Stimulated activated memory B cell treated with anti-CD40 and anti-IgM and Interleukin-4, amounts not matched to agents 10 μg/mL and 1 μg/mL and 100 μg/mL, for 72 hours (primary cell): ENCODE data around the gene RHBDF2.
"Not testable (repeated sequence)": the region's sequence is repeated elsewhere in the genome, so short reads cannot be mapped to it uniquely, and the experiment has no call there.

ENCODE experiments used
- ATAC-seq: fragments of 150-1000 bp; cut with Tn5 transposase; 2 replicates; pipeline ENCODE4 v1.10.0; 2021
- H3K27ac Mint-ChIP-seq: one replicate; pipeline ENCODE4 v1.8.0; 2022; ENCODE audit warnings: mild to moderate bottlenecking, mixed read lengths
- H3K27me3 Mint-ChIP-seq: one replicate; pipeline ENCODE4 v1.8.0; 2022; ENCODE audit warnings: mixed read lengths
- H3K36me3 Mint-ChIP-seq: one replicate; pipeline ENCODE4 v1.8.0; 2022; ENCODE audit warnings: mixed read lengths
- H3K4me1 Mint-ChIP-seq: one replicate; pipeline ENCODE4 v1.8.0; 2022; ENCODE audit warnings: mixed read lengths
- H3K4me3 Mint-ChIP-seq: one replicate; pipeline ENCODE4 v1.8.0; 2022; ENCODE audit warnings: mild to moderate bottlenecking, moderate library complexity, mixed read lengths
- H3K9me3 Mint-ChIP-seq: one replicate; pipeline ENCODE4 v1.8.0; 2022; ENCODE audit warnings: mixed read lengths

RHBDF2 gene

DNA sequence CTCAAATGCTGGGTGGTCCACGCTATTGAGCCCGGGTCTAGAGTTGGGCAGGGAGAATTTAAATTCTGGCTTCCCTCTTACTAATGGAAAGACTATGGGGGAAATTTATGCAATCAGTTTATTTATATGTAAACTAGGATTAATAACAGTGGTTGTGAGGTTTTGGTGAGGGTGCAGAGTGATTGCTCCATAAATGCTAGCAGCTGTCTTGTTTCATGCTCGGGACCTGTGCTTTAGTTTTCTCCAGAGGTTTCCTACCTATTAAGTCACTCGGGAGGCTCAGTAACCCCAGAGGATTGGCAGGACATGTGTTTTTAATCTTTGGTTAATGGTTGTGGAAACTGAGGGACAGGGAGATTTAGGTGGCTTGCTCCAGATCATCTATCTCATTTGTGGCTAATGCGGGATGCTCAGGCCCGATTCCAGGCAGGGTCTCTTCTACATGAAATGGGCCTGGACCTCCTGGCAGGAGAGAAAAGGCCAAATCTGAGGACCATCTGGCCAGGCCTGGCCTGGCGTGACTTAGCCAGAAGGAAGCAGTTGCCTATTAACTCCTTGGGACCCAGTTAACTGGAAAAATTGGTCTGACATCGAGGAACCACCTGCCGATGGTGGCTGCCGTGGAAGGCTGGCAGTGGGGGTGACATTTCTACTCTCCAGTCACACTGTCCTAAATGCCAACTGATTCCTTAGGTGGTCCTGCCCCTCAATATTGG is 40.7 kb upstream of the RHBDF2 start:
- Mint-ChIP-seq H3K9me3 (no peaks in the 10 kb centered on the region), H3K36me3 (no peaks in the 10 kb centered on the region), H3K4me1 (peaks cover 23% of the 10 kb centered on the region), H3K4me3 (no peak overlapping the region), H3K27me3 (peaks cover 21% of the 10 kb centered on the region), H3K27ac (no peak overlapping the region)
- ATAC-seq, result no peak

DNA sequence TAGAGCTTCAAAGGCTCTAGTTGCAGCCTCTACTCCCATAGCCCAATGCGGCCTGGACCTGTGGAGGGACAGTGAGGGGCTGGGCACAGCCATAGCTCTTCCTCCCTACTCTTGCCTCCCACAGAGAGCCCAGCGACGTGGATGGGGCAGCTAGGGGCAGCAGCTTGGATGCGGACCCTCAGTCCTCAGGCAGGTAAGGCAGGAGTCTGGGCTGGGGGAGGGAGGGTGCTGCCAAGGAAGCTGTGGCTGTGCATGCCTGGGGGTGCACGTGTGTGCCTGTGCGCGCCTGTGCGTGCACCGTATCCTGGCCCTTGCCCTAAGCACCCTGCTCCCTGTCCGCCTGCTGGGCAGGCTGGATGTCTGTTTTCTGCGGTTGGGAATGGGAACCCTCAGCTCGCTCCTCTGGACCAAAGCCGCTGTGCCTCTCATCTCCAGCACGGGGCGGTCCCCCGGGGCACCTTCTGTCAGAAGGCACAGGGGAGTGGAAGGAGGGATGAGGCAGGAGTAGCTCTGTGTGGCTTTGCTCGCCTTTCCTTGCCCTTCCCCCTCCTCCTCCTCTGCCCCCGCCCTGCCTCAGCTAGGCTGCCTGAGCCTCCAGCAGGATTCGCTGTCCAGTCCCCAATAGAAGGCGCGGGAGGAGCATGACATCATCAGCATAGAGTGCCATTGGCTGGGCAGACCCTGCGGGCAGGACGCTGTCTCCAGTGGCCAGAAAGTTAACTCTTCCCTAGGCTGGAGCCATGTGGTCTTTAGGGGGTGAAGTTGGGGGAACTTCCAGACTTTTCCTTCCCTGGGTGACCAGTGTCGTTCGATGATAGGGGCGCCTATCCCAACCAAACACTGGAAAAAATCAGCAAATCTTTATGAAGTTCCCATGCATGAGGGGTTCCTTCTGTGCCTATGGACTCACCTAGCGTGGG is 39.4 kb upstream of the RHBDF2 start:
- Mint-ChIP-seq H3K4me1 (peaks cover 23% of the 10 kb centered on the region), H3K36me3 (no peaks in the 10 kb centered on the region), H3K27ac (no peak overlapping the region), H3K9me3 (no peaks in the 10 kb centered on the region), H3K4me3 (no peak overlapping the region), H3K27me3 (peaks cover 33% of the 10 kb centered on the region)
- peak; percentile 56 for ATAC-seq

DNA sequence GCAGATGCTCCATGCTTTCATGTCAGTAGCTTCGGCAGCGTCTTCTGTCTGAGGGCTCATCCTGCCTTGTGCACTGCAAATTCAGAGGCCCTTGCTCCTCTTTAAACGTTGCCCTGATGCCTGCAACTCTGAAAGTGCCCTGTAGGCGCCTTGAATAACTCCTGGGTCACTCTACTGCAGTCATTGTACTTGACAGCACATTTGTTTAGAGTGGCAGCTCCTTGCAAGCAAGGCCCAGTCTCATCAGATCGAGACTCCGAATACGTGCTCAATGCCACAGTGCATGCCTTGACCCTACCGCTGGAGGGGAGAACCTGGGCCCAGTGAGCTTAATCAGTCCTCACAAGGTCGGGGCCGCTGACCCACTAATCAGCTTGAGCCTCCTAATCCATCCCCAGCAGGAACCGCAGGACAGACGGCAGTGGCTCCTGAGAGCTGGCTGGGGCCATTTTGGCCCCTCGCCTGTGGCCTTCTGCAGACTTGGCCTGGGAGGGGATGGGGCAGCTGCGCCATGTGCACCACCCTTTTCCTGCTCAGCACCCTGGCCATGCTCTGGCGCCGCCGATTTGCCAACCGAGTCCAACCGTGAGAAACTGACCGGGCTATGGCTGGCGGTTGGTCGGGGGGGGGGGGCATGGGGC is 38.5 kb upstream of the RHBDF2 start, which contains the start of gene PRCD:
TSS of gene PRCD (plus strand) at position 414 of the 641 bp plus-strand sequence. CDS start at position 512, 98 bp downstream.
- Mint-ChIP-seq H3K27ac (no peak within 1 kb of the TSS), H3K36me3 (no peaks in the 10 kb centered on the region), H3K9me3 (no peaks in the 10 kb centered on the region), H3K4me1 (peaks cover 32% of the 10 kb centered on the region), H3K4me3 (peak within 1 kb of the TSS; percentile 63), H3K27me3 (peaks cover 42% of the 10 kb centered on the region)
- ATAC-seq, result no peak

DNA sequence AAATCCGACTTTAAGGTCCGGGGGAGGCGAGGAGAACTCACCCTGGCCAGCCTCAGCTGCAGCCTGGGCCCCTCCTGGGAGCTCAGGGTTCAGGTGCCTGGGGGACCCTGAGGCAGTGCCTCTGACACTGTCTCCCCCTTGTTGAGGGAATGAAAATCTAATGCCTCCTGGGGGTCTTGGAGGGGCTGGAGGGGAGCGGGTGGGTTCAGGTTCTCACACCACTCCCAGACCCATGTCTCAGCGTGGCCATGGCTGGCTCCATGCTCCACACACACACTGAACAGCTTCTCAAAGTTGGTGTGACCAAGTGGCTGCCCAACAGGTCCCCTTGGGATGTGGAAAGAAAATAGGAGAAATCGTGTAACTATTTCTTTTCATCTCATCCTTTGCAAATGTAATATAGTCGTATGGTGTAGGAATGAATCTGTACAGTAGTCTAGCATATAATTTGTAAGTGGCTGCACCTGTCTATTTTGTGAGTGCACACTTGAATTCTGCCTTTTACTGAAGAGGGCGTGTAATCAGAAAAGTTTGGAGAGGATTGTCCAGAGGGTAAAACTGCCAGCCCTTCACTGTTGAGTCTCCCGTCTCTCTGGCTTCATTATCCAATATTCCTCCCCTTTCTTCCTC is 37.8 kb upstream of the RHBDF2 start:
- ATAC-seq, result no peak
- H3K4me3 Mint-ChIP-seq, result peak overlapping the region; percentile 63

DNA sequence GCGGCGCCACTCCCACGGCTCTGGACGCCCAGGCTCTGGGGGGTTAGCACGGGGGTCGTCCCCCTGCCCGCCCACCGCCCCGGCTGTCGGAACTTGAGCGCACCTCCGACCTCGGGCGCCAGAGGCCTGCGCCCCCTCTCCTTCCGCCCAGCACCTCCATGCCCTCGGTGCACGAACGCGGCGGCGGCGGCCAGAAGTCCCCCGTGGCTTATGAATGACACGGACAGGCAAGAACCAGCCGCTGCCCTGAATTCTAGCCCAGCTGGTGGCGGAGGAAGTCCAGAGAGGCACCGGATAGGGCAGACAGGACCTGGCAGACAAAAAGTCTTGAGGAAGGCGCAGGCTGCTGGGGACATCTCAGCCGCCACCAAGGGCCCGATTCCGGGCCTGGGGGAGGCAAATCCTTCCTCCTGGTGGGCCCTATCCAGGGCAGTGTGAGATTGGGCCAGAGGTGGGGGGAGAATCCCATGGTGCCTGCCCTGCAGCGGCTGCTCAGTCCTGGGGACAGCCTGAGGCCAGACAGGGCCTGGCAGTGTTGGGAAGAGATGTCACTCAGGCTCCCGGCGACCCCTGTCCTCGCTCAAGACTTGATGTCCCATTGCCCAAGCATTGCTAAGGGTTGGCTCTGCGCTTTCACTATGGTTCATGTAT is 37.2 kb upstream of the RHBDF2 start:
- Mint-ChIP-seq H3K27ac (no peak overlapping the region), H3K9me3 (no peaks in the 10 kb centered on the region), H3K36me3 (no peaks in the 10 kb centered on the region), H3K4me3 (peak overlapping the region; percentile 63), H3K27me3 (peaks cover 43% of the 10 kb centered on the region), H3K4me1 (peaks cover 34% of the 10 kb centered on the region)
- ATAC-seq, result no peak

More for the DNA sequence above, 37.8 kb upstream of the RHBDF2 start:
- Mint-ChIP-seq H3K27me3 (peaks cover 43% of the 10 kb centered on the region), H3K36me3 (no peaks in the 10 kb centered on the region), H3K4me1 (peaks cover 34% of the 10 kb centered on the region), H3K9me3 (no peaks in the 10 kb centered on the region), H3K27ac (no peak overlapping the region)

DNA sequence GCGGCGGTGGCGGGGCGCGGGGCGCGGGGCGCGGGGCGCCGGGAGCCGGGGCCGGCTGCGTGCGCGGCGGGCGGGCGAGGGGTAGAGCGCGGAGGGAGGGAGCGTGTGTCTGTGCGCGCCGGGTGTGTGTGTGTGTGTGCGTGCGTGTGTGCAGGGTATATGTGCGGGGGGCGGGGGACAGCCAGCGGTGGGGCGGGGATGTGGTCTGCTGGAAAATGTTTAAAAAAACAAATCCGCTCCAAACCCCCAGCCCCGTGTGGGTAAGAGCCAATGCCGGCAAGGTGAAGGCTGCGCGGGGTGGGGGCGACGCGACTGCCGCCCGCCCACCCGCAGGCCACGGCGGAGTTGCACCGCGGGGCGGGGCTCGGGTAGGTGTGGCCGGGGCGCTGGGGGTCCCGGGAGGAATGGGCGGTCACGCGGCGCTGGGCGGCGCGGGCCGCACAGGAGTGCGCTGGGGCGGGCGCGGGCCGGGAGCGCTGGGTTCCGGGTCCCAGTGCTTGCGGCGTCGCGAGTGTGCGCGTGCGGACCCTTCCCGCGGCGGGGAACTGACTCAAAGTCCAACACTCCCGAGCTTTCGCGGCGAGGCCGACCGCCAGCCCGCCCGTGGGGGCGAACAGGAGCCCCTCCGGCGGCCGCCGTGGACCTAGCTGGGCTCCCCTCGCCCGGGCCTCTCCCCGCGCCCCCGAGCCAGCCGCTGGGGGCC is 36.5 kb upstream of the RHBDF2 start, which contains the start of gene CYGB:
TSS of gene CYGB (minus strand) at position 132 of the 703 bp plus-strand sequence. CDS start 167 bp downstream, outside the sequence.
- peaks cover 34% of the 10 kb centered on the region for H3K4me1 Mint-ChIP-seq
- no peak within 1 kb of the TSS for H3K27ac Mint-ChIP-seq
- no peaks in the 10 kb centered on the region for H3K36me3 Mint-ChIP-seq
- ATAC-seq, result peak; percentile 46
- H3K27me3 Mint-ChIP-seq, result peaks cover 43% of the 10 kb centered on the region
- H3K4me3 Mint-ChIP-seq, result peak within 1 kb of the TSS; percentile 63
- no peaks in the 10 kb centered on the region for H3K9me3 Mint-ChIP-seq

DNA sequence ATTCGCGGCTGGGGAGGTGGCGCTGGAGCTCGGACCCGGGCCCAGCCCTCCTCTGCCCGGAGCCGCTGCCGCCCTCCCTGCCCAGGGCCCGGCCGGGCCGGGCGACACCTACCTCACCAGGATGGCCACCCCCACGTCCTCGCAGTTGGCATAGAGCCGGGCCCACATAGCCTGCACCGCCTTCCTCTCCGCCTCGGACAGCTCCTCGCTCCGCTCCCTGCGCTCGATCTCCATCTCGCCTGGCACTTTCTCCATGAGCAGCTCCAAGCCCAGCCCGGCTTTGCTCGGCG is 36.0 kb upstream of the RHBDF2 start:
- peaks cover 43% of the 10 kb centered on the region for H3K27me3 Mint-ChIP-seq
- peak; percentile 51 for ATAC-seq
- H3K27ac Mint-ChIP-seq, result no peak overlapping the region
- peaks cover 35% of the 10 kb centered on the region for H3K4me1 Mint-ChIP-seq
- no peaks in the 10 kb centered on the region for H3K9me3 Mint-ChIP-seq
- H3K36me3 Mint-ChIP-seq, result no peaks in the 10 kb centered on the region
- peak overlapping the region; percentile 36 for H3K4me3 Mint-ChIP-seq

DNA sequence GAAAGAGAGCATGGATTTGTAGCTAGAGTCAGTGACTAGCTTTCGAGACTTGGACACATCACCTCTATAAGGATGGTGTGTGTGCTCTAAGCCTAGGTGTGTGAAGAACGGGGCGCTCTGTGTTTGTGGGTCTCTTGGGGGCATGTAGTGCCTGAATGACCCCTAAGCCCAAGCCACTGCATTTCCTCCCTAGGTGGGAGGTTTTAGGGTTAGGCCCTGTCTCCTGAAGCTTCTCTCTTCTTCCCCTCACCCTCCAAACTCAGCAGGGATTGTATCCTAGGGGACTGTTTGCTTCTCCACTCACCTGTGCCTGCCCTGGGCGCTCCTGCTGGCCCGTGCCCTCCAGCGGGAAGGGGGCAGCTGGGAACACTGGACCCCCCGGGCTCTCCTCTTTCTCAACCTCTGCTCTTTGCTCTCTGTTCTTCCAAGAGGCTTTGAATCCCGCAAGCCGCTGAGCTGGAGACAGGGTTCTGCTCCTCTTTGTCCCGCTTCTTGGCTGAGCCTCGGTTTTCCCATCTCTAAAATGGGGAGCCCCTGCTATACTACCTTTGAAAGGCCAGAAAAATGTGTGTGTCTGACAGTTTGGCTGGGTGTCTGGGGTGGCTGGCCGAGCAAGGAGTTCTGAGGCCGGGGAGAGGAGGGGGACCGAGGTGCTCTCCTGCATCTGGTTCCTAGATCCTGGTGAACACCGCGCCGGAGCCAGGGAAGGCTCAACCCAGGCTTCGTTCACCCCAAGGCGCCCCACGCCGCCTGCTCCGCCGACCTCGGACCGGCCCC is 35.5 kb upstream of the RHBDF2 start:
- Mint-ChIP-seq H3K4me3 (peak overlapping the region; percentile 47), H3K27ac (no peak overlapping the region), H3K9me3 (no peaks in the 10 kb centered on the region), H3K27me3 (peaks cover 43% of the 10 kb centered on the region), H3K36me3 (no peaks in the 10 kb centered on the region), H3K4me1 (peaks cover 40% of the 10 kb centered on the region)
- ATAC-seq, result no peak

DNA sequence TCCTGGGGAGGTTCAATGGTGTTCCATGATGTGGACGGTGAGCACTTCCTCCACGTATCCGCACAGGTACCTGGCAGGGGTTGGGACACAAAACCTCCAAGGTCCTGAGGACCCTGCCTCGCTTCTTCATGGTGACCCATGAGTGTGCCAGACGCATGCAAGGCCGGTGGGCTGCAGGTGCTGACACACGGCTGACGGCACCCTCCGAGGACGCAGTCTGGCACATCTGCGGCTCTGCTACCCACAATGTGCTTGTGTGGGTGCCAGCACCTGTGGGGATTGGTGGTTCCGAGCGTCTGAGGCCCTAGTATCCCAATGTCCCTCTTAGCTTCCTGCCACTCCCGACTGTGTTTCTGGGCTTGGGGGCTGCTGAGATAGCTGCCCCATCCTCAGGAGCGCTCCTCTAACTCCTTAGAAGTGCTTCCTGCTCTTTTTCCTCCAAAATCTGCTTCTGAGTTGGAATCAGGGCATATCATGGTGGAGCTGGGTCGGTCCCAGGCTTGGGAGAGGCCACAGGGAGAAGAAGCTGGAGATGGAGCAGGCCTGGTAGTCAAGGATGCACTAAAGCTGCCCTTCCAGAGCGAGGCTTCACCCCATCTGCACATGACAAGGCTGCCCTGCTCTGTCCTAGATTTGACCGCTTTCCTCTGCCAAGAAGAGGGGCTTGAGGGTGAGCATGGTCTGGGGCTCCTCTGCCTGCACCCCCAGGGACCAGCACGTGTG is 34.7 kb upstream of the RHBDF2 start:
- ATAC-seq, result no peak
- Mint-ChIP-seq H3K4me1 (peaks cover 43% of the 10 kb centered on the region), H3K9me3 (no peaks in the 10 kb centered on the region), H3K27me3 (peaks cover 43% of the 10 kb centered on the region), H3K4me3 (no peak overlapping the region), H3K27ac (no peak overlapping the region), H3K36me3 (no peaks in the 10 kb centered on the region)

DNA sequence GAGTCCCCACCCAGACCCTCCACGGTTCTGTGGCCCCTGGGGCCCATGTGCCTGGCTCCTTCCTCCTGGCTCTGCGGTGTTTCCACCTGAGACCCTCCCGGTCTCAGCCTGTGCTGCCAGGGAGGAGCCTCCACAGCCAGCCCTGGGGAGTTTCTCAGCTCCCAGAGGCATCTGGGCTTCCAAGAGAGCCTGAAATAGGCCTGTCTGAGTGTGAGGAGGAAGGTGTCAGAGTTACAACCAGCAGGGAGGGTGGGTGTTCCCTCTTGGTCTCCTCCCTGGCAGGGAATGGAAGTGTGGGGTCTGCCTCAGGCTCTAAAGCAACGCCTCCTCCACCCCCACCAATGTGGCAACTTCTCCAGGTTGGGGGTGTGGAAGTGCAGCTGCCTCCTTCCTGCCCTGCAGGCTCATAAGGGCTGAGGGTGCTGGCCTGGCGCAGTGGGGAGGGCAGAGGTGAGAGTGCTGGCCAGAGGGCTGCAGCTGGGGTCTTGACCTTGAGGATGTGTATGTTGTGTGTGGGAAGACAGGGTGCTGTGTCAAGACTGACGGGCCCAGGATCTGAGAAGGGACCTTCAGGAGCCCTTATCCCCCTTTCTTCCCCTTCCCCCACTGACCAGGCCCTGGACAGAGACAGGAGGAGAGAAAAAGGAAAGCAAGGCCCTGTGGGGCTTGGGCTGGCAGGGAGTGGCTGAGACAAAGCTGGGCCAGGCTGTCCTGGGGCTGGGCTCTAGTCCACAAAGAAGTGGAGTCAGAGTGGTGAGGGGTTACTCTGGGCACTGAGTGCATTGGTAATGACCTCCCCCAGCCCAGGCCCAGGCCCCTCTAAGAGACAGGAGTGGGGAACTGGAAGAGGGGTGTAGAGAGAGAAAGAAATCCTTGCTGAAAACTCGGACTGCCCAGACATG is 33.9 kb upstream of the RHBDF2 start:
- Mint-ChIP-seq H3K27ac (no peak overlapping the region), H3K27me3 (peaks cover 43% of the 10 kb centered on the region), H3K4me1 (peaks cover 42% of the 10 kb centered on the region), H3K9me3 (no peaks in the 10 kb centered on the region), H3K36me3 (no peaks in the 10 kb centered on the region), H3K4me3 (no peak overlapping the region)
- ATAC-seq, result no peak

DNA sequence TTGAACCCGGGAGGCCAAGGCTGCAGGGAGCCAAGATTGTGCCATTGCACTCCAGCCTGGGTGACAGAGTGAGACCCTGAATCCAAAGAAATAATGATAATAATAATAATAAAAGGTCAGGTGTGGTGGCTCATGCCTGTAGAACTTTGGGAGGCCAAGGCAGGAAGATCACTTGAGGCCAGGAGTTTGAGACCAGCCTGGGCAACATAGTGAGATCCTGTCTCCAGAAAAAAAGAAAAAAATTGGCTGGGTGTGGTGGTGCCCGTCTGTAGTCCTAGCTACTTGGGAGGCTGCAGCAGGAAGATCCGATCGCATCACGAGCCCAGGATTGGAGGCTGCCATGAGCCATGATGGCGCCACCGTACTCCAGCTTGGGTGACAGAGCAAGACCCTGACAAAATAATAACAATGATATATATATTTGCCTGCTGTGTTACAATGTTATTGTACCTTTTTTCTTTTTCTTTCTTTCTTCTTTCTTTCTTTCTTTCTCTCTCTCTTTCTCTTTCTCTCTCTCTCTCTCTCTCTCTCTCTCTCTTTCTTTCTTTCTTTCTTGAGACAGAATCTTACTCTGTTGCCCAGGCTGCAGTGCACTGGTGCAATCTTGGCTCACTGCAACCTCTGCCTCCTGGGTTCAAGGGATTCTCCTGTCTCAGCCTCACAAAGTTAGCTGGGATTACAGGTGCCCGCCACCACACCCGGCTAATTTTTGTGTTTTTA is 32.6 kb upstream of the RHBDF2 start:
- H3K4me3 Mint-ChIP-seq, ATAC-seq, H3K9me3 Mint-ChIP-seq, H3K36me3 Mint-ChIP-seq: not testable (repeated sequence)
- H3K27ac Mint-ChIP-seq, result peak overlapping the region; percentile 17
- peaks cover 33% of the 10 kb centered on the region for H3K27me3 Mint-ChIP-seq
- peaks cover 46% of the 10 kb centered on the region for H3K4me1 Mint-ChIP-seq
